Astrocyte of the spinal cord (primary cell): ENCODE measurements around the gene FAM171A1.

Experiments
- DNase-seq: peaks from one replicate; pipeline ENCODE4 v3.0.0; 2011; ENCODE audit warnings: low read depth, low spot score
- H3K4me3 ChIP-seq: 2 replicates; pipeline ENCODE4 v1.5.1; 2011; ENCODE audit warnings: low read depth, mild to moderate bottlenecking, low read length, moderate library complexity
- in situ Hi-C: cut with HindIII; loops from 2 replicates; pipeline ENCODE4 v1.10.0; 2017; ENCODE audit warnings: low sequenced_read_pairs
- TF ChIP-seq, protein P1 (sequence below): IDR thresholded peaks from 2 replicates; pipeline ENCODE4 v1.5.1; 2012; ENCODE audit warnings: low read depth, mild to moderate bottlenecking, low read length, inconsistent platforms

The FAM171A1 gene

DNA sequence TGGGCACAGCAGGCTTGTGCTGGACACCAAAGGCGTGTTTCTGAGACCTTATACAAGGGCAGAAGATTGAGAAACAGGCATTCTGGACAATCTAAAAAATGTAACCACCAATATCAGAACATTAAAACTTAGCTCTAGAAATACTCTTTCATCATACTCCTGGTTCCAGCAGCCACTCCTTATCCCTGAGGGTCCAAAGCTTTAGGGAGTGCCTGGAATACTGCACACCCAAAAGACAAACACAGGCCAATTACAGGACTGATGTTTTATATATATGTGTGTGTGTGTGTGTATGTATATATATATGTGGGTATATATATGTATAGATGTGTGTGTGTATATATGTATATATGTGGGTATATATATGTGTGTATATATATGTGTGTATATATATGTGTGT, 39.6 kb downstream of the FAM171A1 start:
- no peak for DNase-seq
- in situ Hi-C loops = no loop called here
- TF ChIP-seq, protein P1, sequence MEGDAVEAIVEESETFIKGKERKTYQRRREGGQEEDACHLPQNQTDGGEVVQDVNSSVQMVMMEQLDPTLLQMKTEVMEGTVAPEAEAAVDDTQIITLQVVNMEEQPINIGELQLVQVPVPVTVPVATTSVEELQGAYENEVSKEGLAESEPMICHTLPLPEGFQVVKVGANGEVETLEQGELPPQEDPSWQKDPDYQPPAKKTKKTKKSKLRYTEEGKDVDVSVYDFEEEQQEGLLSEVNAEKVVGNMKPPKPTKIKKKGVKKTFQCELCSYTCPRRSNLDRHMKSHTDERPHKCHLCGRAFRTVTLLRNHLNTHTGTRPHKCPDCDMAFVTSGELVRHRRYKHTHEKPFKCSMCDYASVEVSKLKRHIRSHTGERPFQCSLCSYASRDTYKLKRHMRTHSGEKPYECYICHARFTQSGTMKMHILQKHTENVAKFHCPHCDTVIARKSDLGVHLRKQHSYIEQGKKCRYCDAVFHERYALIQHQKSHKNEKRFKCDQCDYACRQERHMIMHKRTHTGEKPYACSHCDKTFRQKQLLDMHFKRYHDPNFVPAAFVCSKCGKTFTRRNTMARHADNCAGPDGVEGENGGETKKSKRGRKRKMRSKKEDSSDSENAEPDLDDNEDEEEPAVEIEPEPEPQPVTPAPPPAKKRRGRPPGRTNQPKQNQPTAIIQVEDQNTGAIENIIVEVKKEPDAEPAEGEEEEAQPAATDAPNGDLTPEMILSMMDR = no peak
- no peak overlapping the region for H3K4me3 ChIP-seq

DNA sequence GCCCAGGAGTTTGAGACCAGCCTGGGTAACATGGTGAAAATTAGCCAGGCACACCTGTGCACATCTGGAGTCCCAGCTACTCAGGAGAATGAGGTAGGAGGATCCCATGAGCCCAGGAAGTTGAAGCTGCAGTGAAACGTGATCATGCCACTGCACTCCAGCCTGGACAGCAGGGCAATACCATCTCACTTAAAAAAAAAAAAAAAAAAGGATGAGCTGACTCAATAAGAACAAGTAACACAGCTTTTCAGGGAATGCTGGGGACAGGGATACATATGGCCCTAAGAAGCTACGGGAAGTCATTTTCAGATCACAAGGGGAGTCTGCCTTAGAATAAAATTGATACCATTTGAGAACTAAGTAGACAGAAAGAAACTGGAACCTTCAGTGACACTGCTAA, 41.7 kb downstream of the FAM171A1 start:
- in situ Hi-C loops = no loop called here
- DNase-seq = no peak
- TF ChIP-seq, protein P1 = no peak
- H3K4me3 ChIP-seq = no peak overlapping the region

DNA sequence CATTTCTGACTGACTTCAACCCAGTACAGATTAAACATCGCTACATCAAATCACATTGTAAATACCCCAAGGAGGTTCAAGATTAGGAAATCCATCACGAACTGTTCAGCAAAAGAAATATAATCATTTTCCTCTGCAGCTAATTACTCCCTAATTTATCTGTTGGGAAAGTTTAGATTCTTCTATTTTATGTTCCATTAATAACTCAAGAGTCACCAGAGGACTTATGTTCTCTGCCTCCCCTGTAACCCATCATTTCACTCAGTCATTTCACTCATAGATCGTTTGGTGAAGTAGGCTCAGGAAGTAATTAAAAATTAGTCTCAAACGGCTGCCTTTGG, 45.2 kb downstream of the FAM171A1 start:
- DNase-seq = no peak
- H3K4me3 ChIP-seq = no peak overlapping the region
- in situ Hi-C loops = no loop called here
- TF ChIP-seq, protein P1 = no peak

DNA sequence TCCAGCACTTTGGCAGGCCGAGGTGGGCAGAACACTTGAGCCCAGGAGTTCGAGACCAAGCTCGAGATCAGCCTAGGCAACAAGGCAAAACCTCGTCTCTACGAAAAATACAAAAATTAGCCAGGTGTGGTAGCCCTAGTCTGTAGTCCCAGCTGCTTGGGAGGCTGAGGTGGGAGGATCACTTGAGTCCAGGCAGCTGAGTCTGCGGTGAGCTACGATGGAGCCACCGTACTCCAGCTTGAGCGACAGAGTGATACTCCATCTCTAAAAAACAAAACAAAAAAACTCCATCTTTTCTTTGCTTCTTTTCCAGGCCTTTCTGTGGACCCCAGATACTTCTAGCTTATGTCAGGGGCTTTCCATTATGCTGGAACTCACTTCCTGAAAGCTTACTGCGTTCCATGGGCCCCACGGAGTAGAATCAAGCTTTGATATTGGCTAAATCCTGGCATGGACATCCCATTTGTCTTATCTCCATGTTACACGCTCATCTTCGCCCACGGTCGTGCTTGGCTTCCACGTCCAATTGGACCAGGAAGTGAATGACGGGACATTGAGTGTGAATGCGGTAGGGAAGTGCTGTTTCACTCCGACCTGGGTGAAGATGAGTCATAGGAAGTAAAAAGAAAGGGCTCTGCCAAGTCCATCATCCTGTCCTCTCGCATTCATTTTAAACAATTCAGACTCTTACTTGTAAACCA, 45.7 kb downstream of the FAM171A1 start:
- DNase-seq = peak; percentile 75
- TF ChIP-seq, protein P1 = no peak
- no peak overlapping the region for H3K4me3 ChIP-seq
- in situ Hi-C loops = no loop called here

DNA sequence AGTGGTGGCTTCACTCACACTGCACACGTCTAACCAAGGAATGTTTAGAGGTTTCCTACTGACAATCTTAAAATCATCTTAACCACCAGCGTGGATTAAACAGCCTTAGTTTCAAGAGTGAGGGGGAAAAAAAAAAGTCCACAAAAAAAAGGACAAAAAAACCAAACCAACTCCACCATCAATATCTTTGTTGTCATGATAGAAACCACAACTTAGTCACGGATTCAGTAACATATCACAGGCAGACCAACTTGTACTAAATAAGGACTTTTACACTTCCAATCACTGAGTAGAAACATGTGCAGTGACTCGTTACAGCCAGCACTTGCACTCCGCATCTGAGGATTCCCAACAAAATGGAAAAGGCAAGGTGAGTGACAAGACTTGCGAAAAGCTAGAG, 46.5 kb downstream of the FAM171A1 start:
- no peak overlapping the region for H3K4me3 ChIP-seq
- TF ChIP-seq, protein P1 = no peak
- peak; percentile 65 for DNase-seq
- in situ Hi-C loops = no loop called here

DNA sequence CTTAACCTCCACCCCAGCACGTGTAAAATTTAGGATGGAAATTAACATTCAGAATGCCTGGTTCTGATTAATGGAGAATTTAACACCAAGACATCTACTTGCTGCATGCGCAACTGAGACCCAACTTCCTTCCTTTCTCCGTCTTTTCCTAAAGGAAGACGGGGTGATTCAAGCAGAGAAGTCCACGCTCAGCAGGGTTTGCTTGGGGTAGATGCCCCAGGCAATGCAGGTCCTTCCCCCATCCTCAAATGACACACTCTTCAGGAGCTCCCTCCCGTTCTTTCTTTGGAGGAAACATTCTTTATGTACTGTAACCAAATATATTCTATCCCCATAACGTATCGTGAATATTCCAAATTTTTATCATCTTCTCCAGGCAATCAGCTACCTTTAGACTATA, 47.0 kb downstream of the FAM171A1 start:
- no peak overlapping the region for H3K4me3 ChIP-seq
- DNase-seq = no peak
- TF ChIP-seq, protein P1 = no peak
- in situ Hi-C loops = no loop called here
